ENCODE data around the gene SLC25A44.

- TF ChIP-seq CTCF (conservative IDR thresholded peaks at IDR 0.05; ENCODE audit: low read length) (no peak), EZH2phosphoT487 (IDR thresholded peaks at IDR 0.05; ENCODE audit: borderline replicate concordance) (no peak)
These were observed 10.8 kb downstream of the SLC25A44 start for GRCh38 chr1:156204686-156205085.
